NOMO-1 treated with DMSO at 0.1 percent for 48 hours (cell line): ENCODE data around the gene MAPKAP1.
"Not testable (repeated sequence)": the region's sequence is repeated elsewhere in the genome, so short reads cannot be mapped to it uniquely, and the experiment has no call there.

Experiments
- DNase-seq: peaks from one replicate; lab custom pipeline; 2025; ENCODE audit not compliant: unreplicated experiment; lab: John Stamatoyannopoulos, UW

The MAPKAP1 gene

GRCh38 chr9:125732562-125732961, 25.6 kb upstream of the MAPKAP1 start:
- no peak for DNase-seq

- DNase-seq = no peak
Observed at GRCh38 chr9:125730168-125730567, 23.2 kb upstream of the MAPKAP1 start.

GRCh38 chr9:125726456-125727132, 19.6 kb upstream of the MAPKAP1 start:
- DNase-seq = no peak

GRCh38 chr9:125707472-125707804, 430 bp upstream of the MAPKAP1 start:
- DNase-seq = no peak

GRCh38 chr9:125705893-125706292, 1.1 kb downstream of the MAPKAP1 start:
- no peak for DNase-seq

- no peak for DNase-seq
Observed at GRCh38 chr9:125703662-125704061, 3.3 kb downstream of the MAPKAP1 start.

- no peak for DNase-seq
Observed at GRCh38 chr9:125701351-125701750, 5.7 kb downstream of the MAPKAP1 start.

GRCh38 chr9:125700791-125701190, 6.2 kb downstream of the MAPKAP1 start:
- DNase-seq = no peak

GRCh38 chr9:125699870-125700269, 7.1 kb downstream of the MAPKAP1 start:
- no peak for DNase-seq

GRCh38 chr9:125696106-125696647, 10.8 kb downstream of the MAPKAP1 start:
- DNase-seq = no peak

GRCh38 chr9:125695548-125695947, 11.5 kb downstream of the MAPKAP1 start:
- DNase-seq = not testable (repeated sequence)

GRCh38 chr9:125694478-125694877, 12.5 kb downstream of the MAPKAP1 start:
- no peak for DNase-seq

GRCh38 chr9:125693492-125693891, 13.5 kb downstream of the MAPKAP1 start:
- DNase-seq = not testable (repeated sequence)

- DNase-seq = no peak
Observed at GRCh38 chr9:125691869-125692268, 15.1 kb downstream of the MAPKAP1 start.

- peak; percentile 86 for DNase-seq
Observed at GRCh38 chr9:125690679-125691078, 16.3 kb downstream of the MAPKAP1 start.

- DNase-seq = no peak
Observed at GRCh38 chr9:125687163-125687863, 19.7 kb downstream of the MAPKAP1 start.

GRCh38 chr9:125685167-125685566, 21.8 kb downstream of the MAPKAP1 start:
- DNase-seq = no peak

GRCh38 chr9:125683486-125683885, 23.5 kb downstream of the MAPKAP1 start:
- no peak for DNase-seq

GRCh38 chr9:125682340-125682739, 24.7 kb downstream of the MAPKAP1 start:
- no peak for DNase-seq

- DNase-seq = no peak
Observed at GRCh38 chr9:125681657-125682056, 25.4 kb downstream of the MAPKAP1 start.

- DNase-seq = no peak
Observed at GRCh38 chr9:125681086-125681622, 25.9 kb downstream of the MAPKAP1 start.

- DNase-seq = no peak
Observed at GRCh38 chr9:125680445-125680844, 26.6 kb downstream of the MAPKAP1 start.
